Activated CD8-positive, alpha-beta memory T cell treated with anti-CD3 and anti-CD28 coated beads for 48 hours (primary cell): Measurements from ENCODE around the gene ATF1.
A peak's percentile ranks its signal among the peaks of the same experiment; 100 is the strongest.

Experiments
- DNase-seq, 3 experiments: peaks; one replicate each; pipeline ENCODE4 v3.0.0-alpha.2; 2020; ENCODE audit warnings: low read depth in 2 of 3, low spot score in 2 of 3

ATF1 gene

DNA sequence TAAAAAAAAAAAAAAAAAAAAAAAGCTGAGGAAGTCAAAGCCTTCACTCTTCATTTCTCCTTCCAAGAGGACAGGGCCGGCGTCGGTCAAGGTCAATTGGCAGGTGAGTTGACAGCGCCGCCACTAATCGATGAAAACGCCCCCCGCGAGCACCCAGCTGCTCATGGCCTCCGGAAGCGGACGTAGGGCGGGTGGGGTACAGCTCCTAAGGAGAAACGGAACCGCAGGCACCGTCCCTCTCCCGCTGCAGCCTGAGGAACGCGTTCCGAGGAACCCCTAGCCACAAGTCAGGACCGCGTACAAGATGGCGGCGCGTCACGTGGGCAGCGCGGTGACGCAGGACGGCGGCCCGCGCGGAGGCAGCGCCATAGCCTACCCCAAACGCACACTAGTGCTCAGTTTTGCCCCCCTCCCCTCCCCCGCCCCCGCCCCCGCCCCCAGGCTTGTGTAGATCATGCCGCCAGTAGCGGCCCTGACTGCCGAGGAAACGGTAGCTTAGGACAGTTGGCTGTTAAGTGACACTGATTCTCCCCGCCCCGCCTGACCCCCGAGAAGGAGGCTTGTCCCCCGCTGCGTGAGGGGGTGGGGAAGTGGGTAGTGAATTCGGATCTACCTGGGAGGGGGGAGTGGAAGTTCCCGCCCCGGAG, at the start of gene ATF1:
ATF1 (plus strand) TSS at position 463 of the 647 bp plus-strand sequence. CDS start 16,045 bp downstream, outside the sequence.
- peak; percentile 69 to 82 (median 73) for DNase-seq

DNA sequence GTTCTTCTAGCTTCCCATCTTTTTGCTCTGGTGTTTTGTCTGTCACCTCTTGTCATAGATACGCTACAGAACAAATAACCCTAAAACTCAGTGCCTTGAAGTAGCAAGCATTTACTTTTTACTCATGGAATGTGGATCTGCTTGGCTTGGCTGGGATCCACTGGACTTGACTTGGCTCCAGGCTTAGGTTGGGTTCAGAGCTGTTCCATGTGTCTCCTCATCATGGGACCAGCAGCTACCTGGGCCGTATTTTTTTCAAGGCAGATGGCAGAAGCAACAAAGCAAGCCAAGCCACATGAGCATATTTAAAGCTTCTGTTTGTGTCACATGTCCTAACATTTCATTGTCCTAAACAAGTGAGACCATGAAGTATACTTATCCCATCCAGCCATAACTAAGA, 48.7 kb upstream of the ATF1 start:
- DNase-seq: no peak

DNA sequence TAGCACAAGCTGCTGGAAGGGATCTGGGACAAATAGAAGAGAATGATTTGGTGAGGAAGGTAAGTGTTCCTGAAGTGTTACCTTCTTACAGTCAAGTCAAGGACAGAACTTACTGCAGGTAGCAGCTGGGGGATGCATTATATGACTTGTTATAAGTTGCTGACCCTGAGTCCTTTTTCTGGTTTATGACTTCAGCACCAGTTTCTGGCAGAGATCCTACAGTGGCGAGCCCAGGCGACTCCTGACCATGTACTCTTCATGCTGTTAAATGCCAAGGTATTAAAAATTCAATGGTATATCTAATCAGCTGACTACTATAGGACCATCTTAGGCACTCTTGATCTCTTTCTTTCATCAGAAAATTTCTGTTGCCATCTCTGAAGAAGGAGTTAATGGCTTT, 45.1 kb upstream of the ATF1 start:
- no peak for DNase-seq

DNA sequence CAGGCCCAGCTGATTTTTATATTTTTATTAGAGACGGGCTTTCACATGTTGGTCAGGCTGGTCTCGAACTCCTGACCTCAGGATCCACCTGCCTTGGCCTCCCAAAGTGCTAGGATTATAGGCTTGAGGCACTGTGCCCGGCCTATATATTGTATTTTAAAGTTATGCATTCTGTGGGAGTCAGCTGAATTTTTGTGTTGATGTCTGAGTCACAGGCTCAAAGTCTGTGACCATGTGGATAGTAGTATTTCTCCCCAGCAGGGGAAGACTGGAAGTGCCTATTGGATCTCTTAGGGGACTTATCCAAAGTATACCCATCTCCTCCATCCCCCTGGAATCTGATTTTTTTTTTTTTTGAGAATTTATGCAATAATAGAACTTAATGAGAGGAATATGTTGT, 43.8 kb upstream of the ATF1 start:
- DNase-seq: no peak

DNA sequence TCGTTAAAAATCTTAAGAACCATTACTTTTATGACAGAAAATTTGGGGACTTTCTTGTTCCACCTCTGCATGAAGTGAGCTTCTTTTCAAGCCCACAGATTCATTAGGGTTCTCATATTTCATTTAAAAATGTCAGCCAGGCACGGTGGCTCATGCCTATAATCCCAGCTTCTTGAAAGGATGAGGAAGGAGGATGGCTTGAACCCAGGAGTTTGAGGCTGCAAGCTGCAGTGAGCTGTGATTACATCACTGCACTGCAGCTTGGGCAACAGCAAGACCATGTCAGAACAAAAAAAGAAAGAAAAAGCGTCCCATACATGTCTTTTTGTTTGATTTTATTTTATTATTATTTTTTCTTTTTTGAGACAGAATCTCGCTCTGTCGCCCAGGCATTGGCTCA, 43.4 kb upstream of the ATF1 start:
- no peak for DNase-seq

DNA sequence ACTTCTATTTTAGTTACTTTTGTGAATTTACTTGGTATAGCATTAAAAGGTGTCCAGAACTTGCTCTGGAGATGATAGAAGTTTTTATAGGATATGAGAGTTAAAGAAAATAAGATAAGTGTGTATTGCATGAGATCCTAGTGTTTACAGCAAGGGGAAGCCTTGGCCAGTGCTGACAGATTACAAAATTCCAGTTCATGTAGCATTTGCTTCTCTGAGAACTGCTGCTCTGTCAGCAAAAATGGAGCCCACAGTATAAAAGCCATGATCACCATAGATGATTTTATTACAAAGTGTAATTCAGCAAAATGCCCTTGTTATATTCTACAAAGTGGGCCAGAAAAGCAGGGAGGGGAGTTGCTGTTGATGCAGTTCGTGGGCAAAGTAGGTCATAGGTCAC, 40.0 kb upstream of the ATF1 start:
- DNase-seq: no peak

DNA sequence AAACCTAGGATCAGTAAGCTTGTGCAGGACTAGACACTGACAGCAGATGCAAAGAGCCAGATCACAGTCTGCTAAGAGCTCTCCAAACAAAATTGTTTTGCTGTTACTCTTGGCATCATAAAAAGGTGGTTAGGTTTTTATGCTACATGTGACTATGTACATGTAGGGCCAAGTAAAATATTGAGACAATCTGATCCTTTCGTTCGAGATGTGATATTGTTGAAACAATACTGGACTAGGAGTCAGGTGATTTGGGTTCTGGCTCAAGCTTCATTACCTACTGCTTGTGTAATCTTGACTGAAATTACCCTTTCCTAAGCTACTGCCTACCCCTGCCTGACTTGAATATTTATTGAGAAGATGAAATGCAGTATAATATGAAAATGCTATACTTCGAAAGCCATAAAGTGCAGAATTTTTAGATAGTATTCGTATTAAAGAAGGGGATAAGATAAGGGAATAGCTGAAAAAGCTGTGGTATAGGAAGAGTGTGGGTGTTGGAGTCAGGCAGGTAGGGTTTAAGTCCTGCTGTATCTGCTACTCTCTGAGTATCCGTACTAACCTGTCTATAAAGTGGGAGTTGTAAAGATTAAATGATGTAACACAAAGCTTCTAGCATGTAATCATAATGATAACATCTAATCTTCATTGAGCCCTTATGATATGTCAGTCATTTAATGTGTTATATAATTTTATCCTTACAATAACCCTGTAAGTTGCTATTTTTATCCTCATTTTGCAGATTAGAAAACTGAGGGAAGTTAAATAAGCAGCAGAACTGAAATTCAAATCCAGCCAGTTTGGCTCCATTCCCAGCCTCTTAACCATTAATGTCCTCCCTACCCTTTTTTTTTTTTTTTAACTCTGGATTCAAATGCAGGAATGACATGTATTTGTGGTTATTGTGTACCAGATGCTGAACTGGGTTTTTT, 38.6 kb upstream of the ATF1 start:
- DNase-seq: no peak

DNA sequence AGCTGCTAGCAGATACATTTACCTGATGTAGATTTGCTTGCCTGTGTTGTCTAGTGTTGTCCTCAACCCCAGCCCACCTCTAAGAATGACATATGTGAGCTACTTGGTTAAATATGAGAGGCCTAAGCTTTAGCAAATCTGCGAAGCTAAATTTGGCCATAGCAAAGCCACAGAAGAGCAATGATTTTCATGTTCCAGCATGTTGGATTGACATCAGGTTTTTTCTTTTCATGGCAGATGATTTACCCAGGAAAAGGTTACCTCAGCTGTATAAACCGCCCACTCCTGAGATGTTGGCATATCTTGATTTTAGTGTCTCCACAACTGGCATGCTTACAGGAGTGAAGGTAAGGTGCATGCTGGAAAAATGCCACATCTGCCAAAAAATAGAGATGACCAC, 36.4 kb upstream of the ATF1 start:
- no peak for DNase-seq

DNA sequence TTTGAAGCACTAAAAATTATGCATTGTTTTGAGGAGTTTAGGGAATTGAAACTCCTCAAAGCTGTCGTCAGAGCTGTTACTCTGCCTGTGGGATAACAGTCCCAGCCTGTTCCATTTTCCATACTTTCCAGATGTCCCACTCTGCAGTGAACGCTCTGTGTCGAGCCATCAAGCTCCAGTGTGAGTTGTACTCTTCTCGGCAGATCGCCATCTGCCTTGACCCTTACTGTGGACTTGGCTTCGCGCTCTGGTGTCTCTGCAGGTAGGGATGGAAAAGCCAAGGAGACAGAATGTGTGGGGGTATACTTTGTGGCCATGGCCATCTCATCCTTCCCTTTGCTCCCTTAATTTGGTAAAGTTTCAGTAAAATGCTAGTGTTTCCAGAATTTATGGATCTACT, 35.5 kb upstream of the ATF1 start:
- DNase-seq: no peak

DNA sequence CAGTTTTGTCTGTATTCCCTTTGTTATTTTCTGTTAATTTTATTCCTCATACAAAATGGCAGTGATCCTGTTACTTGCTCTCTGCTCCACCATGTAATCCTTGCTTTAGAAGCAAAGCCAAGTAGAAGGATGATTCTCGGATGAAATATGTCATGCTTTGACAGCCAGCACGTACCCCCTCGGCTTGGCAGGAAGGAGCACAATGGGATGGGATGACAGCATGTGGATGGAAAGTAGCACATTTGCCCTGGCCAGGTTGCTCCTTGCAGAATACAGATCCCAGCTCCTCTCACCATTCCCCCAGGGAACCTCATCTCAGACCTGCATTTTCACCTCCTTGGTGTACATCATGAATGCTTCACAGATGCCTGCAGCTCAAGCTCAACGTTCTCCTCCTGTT, 35.1 kb upstream of the ATF1 start:
- no peak for DNase-seq

DNA sequence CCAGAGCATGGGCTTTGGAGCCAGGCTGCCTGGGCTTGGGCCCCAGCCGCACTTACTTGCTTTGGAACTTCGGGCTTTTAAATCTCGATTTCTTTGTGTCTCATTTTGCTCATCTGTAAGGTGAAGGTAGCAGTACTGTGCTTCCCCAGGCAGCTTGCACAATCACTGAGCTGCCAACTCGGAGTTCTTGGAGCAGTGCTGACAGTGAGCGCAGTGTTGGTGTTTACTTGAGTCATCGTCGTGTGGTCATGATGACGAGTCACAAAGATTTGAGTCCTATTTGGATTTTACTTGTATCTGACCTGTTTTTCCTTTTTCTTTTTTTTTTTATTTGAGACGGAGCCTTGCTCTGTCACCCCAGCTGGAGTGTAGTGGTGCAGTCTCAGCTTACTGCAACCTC, 31.3 kb upstream of the ATF1 start:
- no peak for DNase-seq

DNA sequence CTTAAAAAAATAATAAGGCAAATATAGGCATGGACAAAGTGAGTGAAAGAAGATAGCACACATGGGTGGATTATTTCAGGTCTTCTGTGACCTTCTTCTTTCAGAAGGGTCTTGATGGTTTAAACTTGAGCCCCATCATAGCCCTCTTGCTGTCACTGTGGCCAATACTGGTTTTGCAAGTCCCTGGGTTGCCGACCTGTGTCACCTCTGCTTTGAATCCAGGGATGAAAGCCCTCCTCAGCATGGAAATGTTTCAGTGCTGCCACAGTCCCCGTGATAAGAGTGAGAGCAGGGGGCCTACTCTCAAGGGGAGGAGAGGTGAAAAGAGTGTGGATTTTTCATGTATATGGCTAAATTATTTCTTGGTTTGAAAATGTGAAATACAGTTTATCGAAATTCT, 30.2 kb upstream of the ATF1 start:
- no peak for DNase-seq

DNA sequence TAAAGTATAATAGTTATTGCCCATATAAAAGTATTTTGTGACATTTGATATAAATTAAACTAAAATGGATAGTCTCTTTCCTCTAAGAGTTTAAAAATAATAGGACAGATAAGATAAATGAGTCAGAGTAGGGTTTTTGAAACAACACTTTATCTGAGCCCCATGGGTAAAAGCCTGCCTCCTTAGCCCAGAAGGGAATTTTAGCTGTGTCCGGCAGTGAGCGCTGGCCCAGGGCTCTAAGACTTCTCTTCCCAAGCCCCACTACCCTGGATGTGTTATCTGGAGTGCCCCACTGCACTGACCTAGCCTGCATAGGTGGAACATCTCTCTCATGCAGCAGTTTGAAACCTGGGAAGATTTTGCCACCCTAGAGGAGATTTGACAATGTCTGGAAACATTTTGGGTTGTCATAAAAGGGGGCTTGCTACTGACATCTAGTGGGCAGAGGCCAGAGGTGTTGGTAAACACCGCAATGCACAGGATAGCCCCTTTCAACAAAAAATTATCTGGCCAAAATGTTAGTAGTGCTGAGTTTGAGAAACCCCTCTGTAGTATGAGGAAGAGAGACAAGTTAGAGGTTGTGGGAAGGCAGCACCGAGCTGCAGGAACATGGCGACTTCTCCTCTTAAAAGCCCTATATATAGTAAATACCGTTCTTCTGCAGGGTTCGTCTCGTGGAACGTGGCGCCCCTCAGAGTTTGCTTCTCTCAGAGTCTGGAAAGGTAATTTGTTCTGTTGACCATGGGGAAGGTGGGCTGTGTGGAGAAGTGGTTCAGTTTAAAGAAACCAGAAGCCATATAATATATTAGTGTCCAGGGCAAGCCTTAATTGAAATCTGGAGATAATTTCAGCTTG, 29.3 kb upstream of the ATF1 start:
- no peak for DNase-seq

DNA sequence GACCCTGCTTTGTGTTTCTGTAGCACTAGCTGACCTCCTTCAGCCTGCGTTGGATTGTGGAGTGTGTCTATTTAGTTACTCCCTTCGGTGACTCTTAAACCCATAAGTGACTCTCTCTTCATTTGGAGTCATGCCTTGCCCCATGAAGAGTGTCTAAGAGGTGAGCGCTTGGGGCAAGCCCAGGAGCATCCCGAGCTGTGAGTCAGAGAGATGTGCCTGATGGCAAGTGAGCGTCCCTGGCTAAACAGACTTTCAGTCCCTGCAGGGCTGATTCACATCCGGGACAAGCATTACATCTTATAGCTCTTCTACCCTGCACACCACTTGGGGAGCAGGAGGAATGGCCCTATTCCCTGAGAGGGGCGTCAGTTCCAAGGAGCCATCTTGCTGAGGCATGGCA, 24.3 kb upstream of the ATF1 start:
- no peak for DNase-seq

DNA sequence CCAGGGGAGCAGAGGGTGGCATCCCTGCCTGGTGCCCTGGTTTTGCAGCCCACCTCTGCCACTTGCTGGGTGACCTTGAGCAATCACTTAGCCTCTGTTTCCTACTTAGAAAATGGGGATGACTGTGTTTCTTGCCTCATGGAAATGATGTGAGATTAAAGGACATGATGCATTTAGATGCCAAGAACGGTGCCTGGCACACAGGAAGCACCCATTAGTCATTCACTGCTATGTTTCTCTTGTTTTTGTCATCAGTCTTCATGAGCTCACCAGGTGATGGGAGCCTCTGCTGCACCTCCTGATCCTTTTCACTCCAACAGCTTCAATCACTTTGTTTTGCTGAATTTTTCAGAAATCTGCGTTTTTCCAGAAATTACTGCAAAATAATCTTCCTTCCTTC, 23.6 kb upstream of the ATF1 start:
- DNase-seq: no peak

DNA sequence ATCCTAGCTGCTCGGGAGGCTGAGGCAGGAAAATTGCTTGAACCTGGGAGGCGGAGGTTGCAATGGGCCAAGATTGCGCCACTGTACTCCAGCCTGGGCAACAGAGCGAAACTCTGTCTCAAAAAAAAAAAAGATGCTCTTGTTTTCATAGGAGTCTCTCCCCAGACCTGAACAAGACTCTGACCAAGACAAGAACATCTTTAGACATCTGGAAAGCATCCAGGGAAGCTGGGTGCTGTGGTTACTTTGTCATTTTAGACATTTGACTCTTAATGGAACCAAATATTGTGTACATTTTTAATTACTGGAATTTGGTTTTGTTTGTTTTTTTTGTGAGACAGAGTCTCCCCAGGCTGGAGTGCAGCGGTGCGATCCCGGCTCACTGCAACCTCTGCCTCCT, 21.1 kb upstream of the ATF1 start:
- DNase-seq: no peak

DNA sequence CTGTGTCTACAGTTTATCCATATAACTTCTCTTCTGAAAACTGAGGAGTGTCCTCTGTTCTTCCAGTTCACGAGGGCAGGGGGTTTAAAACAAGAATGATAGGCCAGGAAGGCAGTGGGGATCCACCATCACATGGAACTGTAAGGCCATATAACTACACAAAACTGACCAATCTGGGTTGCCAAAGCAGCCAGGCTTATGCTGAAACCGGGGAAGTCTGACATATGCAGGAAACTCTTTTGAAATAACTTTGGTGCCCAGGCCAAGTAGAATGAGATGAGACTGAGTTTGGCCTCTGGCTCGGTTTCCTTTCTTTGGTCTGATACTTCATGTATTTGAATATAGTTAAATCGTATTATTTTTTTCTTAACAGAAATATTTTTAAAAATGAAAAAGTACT, 18.0 kb upstream of the ATF1 start:
- no peak for DNase-seq

DNA sequence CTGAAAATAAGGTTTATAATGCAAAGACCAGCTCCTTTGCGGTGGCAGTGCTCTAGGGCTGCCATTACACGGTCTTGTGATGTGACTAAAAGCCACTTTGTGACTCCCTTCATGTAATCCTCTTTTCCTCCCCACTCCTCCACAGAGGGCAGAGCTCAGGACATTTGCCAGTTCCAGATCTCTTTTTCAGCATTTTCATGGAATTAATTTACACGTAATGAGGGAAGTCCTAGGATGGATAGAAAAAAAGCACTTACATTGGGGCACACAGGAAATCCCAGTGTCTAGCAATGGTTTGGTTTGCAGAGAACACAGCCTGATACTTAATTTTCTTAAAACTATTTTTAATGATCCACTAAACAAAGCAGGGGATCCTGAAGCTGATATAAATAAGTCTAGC, 17.5 kb upstream of the ATF1 start:
- DNase-seq: no peak

DNA sequence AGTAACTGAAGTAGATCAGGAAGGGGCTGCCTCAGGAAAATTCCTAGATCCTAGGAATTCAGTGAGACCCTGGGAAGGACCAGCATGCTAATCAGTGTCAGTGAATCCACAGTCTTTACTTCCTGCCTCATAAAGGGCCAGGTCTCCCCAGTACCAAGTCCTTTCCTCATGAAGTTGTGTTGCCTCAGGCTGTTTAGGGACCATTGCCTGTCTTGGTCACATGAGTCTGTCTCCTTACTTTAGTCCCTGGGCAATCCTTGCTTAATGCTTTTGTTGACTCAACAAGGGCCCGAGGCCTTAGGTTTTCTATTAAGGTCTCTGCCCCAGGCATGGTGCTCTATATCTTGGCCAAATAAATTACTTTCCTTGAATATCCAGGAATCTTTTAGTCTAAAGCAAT, 16.1 kb upstream of the ATF1 start:
- no peak for DNase-seq

DNA sequence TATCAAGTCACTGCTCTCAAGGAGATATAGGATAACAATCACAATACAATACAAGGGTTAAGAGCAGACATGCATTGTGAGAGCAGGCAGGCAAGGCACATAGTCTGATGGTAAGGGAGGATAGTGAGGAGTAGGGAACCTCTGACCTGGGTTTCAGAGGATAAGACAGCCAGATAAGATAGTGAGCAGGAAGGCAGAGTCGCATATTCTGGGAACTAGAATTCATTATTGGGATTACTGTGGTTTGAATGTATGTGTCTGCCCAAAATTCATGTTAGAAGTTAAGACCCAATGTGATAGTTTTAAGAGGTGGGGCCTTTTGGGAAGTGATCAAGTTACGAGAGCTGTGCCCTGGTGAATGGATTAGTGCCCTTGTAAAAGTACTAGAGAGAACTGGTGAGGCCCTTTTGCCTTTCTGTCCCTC, 14.4 kb upstream of the ATF1 start:
- no peak for DNase-seq

DNA sequence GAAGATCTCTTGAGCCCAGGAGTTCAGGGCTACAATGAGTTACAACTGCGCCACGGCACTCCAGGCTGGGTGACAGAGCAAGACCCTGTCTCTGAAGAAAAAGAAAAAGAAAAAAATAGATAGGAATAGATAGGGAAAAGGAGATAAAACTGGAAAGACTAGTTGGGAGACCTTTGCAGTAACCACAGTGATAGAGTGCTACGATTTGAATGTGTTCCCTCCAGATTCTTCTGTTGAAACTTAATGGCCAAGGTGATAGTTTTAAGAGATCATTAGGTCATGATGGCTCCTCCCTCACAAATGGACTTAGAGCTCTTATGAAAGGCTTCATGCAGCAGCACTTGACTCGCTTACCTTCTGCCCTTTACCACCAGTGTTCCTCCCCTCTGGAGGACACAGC, 13.5 kb upstream of the ATF1 start:
- DNase-seq: no peak
